LNCAP (cell line): ENCODE data around the gene EPHA6.

Source experiments
- CTCF ChIP-seq: fragments of 450-650 bp; IDR thresholded peaks from 2 replicates; pipeline ENCODE4 v1.5.1; 2017; ENCODE audit warnings: mild to moderate bottlenecking

The EPHA6 gene

GRCh38 chr3:97277708-97278107 is 463.3 kb downstream of the EPHA6 start:
- no peak for TF ChIP-seq CTCF

GRCh38 chr3:97278506-97278905 is 464.1 kb downstream of the EPHA6 start:
- TF ChIP-seq CTCF, result peak; percentile 21; the same call in 1 of the 2 replicates

GRCh38 chr3:97291901-97292300 is 477.5 kb downstream of the EPHA6 start:
- no peak for TF ChIP-seq CTCF

GRCh38 chr3:97293596-97294131 is 479.3 kb downstream of the EPHA6 start:
- no peak for TF ChIP-seq CTCF

- TF ChIP-seq CTCF, result no peak
Measured at GRCh38 chr3:97297032-97297431, 482.6 kb downstream of the EPHA6 start.

- no peak for TF ChIP-seq CTCF
Measured at GRCh38 chr3:97301114-97301513, 486.7 kb downstream of the EPHA6 start.

- no peak for TF ChIP-seq CTCF
Measured at GRCh38 chr3:97306226-97306625, 491.8 kb downstream of the EPHA6 start.

- no peak for TF ChIP-seq CTCF
Measured at GRCh38 chr3:97338375-97338774, 524.0 kb downstream of the EPHA6 start.
